HFFc6 (cell line): ENCODE data around the gene HSD11B1L. TPM values are rescaled to one million over a fixed set of nuclear protein-coding genes. Genes with fewer than 3 reads are reported as not detected.

Experiments
- DNase-seq: peaks from one replicate; pipeline ENCODE4 v3.0.0-alpha.2; 2018
- H3K27ac Mint-ChIP-seq: 2 replicates; pipeline ENCODE4 v1.8.0; 2020; ENCODE audit warnings: mild to moderate bottlenecking, mixed read lengths
- H3K27me3 Mint-ChIP-seq: 2 replicates; pipeline ENCODE4 v1.8.0; 2021; ENCODE audit warnings: mild to moderate bottlenecking, moderate library complexity, mixed read lengths; ENCODE audit not compliant: insufficient read depth
- H3K36me3 Mint-ChIP-seq: 2 replicates; pipeline ENCODE4 v1.8.0; 2021; ENCODE audit warnings: low read depth, mixed read lengths
- H3K4me1 Mint-ChIP-seq: 2 replicates; pipeline ENCODE4 v1.8.0; 2020; ENCODE audit warnings: low read depth, mixed read lengths
- H3K4me3 Mint-ChIP-seq: 2 replicates; pipeline ENCODE4 v1.8.0; 2020; ENCODE audit warnings: mild to moderate bottlenecking, moderate library complexity, mixed read lengths
- H3K9me3 Mint-ChIP-seq: 2 replicates; pipeline ENCODE4 v1.8.0; 2020; ENCODE audit warnings: mild to moderate bottlenecking, mixed read lengths
- total RNA-seq, 6 experiments: library from RNA; stranded (reverse); fragmentation: NEBNext Ultra II Directional; extraction: Animal tissue kit (Norgen Biotek cat#: 25700); gene quantifications; 2 replicates in 1 of 6; 3 replicates in 5 of 6; pipeline ENCODE4 v1.2.3, GENCODE V29; 2021
- TF ChIP-seq, protein P1 (sequence below): fragments of 200-600 bp; sonication (generic); IDR thresholded peaks from 2 replicates; pipeline ENCODE4 v1.5.0; 2021; ENCODE audit warnings: antibody characterized with exemption, mild to moderate bottlenecking

The HSD11B1L gene
- total RNA-seq, 6 experiments from 2014 or later, result 3.5 to 9.1 (median 4.5) TPM

DNA sequence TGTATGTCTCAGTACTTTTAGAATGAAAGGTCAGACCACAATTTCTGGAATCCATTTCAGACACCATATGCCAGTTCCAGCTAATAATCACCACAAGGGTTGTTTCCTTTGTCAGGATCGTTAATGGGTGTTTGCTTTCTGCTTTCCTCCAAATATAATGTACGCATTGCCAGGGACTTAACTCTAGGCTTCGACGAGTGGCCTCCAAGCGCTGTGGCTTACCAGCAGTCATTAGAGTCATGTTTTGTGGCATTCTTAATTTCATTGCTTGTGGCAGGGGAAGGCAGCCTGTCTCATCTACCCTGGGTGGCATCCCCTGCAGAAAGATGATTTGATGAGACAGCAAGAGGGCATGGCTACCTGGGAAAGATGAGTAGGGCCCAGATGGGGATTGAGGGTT lies 35.4 kb upstream of the HSD11B1L start:
- no peak for DNase-seq
- H3K27ac Mint-ChIP-seq, result peak overlapping the region; percentile 19; the same call in 1 of the 2 replicates
- peaks cover 31% of the 10 kb centered on the region for H3K4me1 Mint-ChIP-seq
- TF ChIP-seq, protein P1, sequence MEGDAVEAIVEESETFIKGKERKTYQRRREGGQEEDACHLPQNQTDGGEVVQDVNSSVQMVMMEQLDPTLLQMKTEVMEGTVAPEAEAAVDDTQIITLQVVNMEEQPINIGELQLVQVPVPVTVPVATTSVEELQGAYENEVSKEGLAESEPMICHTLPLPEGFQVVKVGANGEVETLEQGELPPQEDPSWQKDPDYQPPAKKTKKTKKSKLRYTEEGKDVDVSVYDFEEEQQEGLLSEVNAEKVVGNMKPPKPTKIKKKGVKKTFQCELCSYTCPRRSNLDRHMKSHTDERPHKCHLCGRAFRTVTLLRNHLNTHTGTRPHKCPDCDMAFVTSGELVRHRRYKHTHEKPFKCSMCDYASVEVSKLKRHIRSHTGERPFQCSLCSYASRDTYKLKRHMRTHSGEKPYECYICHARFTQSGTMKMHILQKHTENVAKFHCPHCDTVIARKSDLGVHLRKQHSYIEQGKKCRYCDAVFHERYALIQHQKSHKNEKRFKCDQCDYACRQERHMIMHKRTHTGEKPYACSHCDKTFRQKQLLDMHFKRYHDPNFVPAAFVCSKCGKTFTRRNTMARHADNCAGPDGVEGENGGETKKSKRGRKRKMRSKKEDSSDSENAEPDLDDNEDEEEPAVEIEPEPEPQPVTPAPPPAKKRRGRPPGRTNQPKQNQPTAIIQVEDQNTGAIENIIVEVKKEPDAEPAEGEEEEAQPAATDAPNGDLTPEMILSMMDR, result no peak
- H3K36me3 Mint-ChIP-seq, result peaks cover 51% of the 10 kb centered on the region
- no peaks in the 10 kb centered on the region for H3K27me3 Mint-ChIP-seq
- H3K9me3 Mint-ChIP-seq, result no peaks in the 10 kb centered on the region
- H3K4me3 Mint-ChIP-seq, result no peak overlapping the region

DNA sequence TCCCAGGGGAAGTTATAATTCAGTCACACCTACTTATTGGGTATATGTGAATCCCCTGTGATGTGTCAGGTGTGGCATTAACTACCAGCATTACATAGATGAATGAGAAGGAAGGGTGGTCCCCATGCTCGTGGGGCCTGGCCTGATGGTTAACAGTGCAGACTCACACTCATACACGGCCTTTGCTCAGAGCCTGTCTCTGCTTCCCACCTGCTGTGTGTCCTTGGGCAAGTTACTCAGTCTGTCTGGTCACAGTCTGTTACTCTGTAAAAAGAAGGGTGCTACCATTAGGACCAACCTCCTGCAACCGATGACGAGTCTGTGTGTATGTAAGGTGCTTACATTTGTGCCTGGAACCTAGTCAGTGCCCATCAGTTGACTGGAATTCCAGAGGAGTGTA lies 34.1 kb upstream of the HSD11B1L start:
- TF ChIP-seq, protein P1, result no peak
- DNase-seq, result no peak
- H3K9me3 Mint-ChIP-seq, result no peaks in the 10 kb centered on the region
- no peak overlapping the region for H3K27ac Mint-ChIP-seq
- no peak overlapping the region for H3K4me3 Mint-ChIP-seq
- H3K4me1 Mint-ChIP-seq, result peaks cover 25% of the 10 kb centered on the region
- H3K36me3 Mint-ChIP-seq, result peaks cover 46% of the 10 kb centered on the region
- peaks cover 1% of the 10 kb centered on the region; the same call in 1 of the 2 replicates for H3K27me3 Mint-ChIP-seq

DNA sequence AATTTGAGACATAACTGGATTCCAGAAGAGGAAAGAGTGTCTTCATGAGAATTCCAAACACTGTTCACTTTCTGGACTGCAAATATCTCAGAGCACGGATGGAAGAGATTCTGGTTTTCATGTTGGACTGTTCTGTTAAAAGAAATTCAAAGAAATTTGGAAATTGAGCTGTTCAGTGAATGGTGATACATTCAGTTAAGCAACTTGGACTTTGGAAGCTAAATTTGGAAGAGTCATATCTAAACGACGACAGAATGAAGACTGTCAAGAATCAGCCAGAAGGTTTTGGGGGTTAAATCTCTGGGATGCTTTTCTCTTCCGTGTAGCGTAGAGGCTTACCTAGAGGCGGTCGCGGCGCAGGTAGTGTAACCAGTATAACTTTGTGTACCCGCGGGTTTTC lies 32.4 kb upstream of the HSD11B1L start:
- Mint-ChIP-seq H3K4me1 (peaks cover 18% of the 10 kb centered on the region), H3K27me3 (peaks cover 1% of the 10 kb centered on the region; the same call in 1 of the 2 replicates), H3K9me3 (no peaks in the 10 kb centered on the region), H3K4me3 (no peak overlapping the region), H3K27ac (no peak overlapping the region), H3K36me3 (peaks cover 50% of the 10 kb centered on the region)
- no peak for DNase-seq
- TF ChIP-seq, protein P1, result no peak

DNA sequence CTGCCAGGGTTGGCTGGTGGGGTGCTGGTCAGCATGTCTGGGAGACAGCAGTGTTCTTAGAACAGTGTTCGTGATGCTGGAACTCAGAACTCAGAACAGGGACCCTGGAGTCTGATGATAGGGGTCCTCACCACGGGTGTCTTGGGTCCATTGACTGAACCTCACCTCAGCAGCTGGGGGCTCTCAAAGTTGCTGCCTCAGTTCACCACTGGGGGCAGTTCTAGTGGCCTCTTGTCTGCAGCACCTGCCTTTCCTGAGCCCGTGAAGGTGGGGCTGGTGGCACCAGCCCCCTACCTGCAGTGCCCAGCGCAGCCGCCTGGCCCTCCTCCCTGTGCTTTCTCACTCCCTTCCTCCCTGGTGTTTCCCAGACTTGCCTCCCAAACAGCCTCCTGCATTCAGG lies 29.5 kb upstream of the HSD11B1L start:
- TF ChIP-seq, protein P1, result peak; percentile 16; the same call in 1 of the 2 replicates
- H3K9me3 Mint-ChIP-seq, result no peaks in the 10 kb centered on the region
- H3K4me3 Mint-ChIP-seq, result no peak overlapping the region
- DNase-seq, result no peak
- no peak overlapping the region for H3K27ac Mint-ChIP-seq
- H3K4me1 Mint-ChIP-seq, result no peaks in the 10 kb centered on the region
- H3K27me3 Mint-ChIP-seq, result peaks cover 1% of the 10 kb centered on the region
- peaks cover 53% of the 10 kb centered on the region for H3K36me3 Mint-ChIP-seq

DNA sequence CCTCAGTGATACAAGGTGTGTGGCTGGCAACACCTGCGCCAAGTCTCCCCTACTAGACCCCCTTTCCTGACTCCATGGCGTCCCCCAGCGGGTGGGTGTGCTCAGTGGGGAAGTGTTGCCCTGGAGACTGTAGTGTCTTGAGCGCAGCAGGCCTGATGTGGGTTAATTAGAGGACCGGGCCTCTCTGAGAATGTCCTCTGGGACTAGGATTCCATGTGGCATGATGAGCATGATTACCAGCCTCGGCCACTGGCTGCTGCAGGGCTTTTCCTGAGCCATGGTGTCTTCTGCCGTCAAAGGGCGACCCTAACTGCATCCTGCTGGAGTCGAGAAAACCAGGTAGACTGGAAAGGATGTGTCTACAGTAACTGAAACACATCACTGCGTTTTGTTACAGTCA lies 28.6 kb upstream of the HSD11B1L start:
- TF ChIP-seq, protein P1, result no peak
- no peaks in the 10 kb centered on the region for H3K4me1 Mint-ChIP-seq
- peaks cover 4% of the 10 kb centered on the region for H3K27me3 Mint-ChIP-seq
- H3K36me3 Mint-ChIP-seq, result peaks cover 47% of the 10 kb centered on the region
- H3K27ac Mint-ChIP-seq, result no peak overlapping the region
- no peak overlapping the region for H3K4me3 Mint-ChIP-seq
- DNase-seq, result no peak
- no peaks in the 10 kb centered on the region for H3K9me3 Mint-ChIP-seq

DNA sequence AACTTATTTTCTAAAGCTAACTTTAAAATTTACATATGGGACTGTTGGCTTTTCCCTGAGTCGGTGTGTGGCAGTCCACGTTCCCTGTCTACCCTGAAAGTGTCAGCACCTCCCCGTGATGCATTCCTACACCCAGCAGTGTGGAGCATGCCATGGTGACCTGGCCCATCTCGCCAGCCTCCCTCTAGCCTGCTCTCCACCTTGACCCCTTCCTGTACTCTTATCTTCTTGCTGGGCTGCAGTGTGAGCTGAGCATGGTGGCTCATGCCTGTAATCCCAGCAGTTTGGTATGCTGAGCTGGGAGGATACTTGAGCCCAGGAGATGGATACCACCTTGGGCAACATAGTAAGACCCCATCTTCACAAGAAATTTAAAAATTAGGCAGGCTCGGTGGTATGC lies 25.9 kb upstream of the HSD11B1L start:
- DNase-seq, result no peak
- Mint-ChIP-seq H3K4me1 (no peaks in the 10 kb centered on the region), H3K36me3 (peaks cover 39% of the 10 kb centered on the region), H3K9me3 (no peaks in the 10 kb centered on the region), H3K27me3 (peaks cover 6% of the 10 kb centered on the region), H3K27ac (no peak overlapping the region), H3K4me3 (no peak overlapping the region)
- TF ChIP-seq, protein P1, result no peak
